HG02884 (cell line): ENCODE data around the gene SLC7A8.

Source experiments
- ATAC-seq: cut with Tn5 transposase; IDR thresholded peaks from one replicate; pipeline ENCODE4 v1.9.1; 2021; ENCODE audit warnings: mild to moderate bottlenecking, moderate library complexity; ENCODE audit not compliant: unreplicated experiment

The SLC7A8 gene

DNA sequence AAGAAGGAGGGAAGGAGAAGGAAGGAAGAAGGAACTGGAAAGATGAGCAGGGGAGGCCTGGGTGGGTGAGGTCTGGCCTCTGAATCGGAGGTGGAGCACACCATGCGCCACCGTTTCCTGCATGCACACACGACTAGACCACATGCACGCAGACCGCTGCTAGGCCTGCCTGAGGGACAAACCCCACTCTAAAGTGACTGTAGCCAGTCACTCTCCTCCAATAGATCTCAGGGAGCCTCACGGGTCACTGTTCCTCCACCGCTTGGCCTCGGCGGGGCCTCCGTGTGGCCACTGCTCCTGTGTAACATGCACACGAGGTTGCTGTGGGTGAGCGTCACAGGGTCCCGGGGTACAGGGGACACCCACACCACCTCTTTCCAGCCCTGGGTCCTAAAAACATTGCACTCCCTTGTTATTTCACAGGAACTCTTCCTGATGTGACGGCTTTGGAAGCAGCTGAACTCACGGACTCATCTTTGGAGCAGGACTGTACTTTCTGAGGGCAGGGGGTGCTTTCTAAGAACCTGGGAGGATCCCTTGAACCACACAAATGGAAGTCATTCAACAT is 46.8 kb downstream of the SLC7A8 start:
- no peak for ATAC-seq

DNA sequence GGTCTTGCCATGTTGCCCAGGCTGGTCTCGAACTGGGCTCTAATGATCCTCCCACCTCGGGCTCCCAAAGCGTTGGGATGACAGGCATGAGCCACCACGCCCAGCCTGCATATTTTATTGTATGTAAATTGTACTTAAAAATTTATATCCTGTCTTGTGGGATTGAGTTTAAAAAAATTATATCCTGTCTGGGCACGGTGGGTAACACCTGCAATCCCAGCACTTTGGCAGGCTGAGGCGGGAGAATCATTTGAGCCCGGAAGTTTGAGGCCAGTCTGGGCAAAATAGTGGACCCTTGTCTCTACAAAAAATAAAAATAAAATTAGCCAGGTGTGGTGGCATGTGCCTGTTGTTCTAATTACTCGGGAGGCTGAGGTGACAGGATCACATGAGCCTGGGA is 50.5 kb downstream of the SLC7A8 start:
- no peak for ATAC-seq

DNA sequence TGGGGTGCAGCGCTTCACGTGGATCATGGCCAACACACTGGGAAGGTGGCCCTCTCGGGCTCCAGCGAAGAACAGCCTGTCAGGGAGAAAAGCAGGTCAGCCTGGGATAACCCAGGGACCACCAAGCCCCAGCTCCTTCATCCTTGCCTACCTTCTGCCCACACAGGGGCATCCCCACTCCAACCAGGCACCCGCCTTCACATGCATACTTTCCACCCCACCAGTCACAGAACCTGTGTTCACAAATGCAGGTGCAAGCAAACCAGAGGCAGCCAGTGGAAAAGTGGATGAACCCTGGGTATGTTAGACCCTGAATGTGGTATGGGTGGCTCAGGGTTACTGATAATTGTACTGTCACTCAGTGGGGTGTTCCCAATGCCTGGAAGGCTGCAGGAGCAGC is 52.0 kb downstream of the SLC7A8 start:
- ATAC-seq = no peak

DNA sequence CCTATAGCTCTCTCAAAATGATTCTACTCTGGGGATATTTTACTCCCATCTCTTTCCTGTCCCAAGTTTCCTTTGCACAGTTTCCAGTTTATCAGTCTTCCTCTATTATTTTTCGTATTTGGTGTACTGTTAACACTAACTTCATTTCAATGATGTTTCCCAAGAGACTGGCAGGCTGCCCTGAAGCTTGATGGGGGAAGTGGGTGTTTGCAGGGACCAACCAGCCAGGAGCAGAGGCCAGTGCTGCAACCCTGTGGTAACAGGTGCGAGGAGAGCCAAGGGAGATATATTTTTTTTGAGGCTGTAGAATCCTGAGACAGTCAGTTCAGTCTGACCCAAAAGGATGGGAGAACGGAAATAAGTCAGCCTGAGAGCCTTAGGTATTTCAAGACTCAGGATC is 52.6 kb downstream of the SLC7A8 start:
- no peak for ATAC-seq

DNA sequence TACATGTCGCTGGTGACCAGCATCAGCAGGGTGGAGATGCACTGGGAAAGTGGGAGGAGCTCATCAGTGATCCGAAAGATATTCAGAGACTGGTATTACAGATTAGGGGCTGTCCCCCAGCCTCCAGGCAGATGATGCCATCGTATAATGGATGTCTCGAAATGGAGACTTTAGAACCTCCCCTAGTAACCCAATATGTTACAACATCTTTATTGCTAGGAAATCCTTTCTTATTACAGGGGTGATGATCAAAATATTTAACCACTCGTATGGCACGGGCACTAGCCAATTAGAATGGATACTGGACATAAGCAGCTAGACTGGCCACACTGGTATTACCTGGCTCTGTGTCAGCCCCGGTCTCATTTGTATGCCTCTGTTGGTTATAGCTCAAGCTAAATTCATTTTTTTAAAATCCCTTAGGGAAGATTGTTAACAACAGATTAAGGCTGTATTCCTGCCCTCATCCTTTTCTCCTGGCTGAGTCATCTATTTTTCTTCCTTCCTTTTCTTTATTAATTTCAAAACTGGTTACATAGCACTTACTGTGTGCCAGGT is 53.6 kb downstream of the SLC7A8 start:
- no peak for ATAC-seq

DNA sequence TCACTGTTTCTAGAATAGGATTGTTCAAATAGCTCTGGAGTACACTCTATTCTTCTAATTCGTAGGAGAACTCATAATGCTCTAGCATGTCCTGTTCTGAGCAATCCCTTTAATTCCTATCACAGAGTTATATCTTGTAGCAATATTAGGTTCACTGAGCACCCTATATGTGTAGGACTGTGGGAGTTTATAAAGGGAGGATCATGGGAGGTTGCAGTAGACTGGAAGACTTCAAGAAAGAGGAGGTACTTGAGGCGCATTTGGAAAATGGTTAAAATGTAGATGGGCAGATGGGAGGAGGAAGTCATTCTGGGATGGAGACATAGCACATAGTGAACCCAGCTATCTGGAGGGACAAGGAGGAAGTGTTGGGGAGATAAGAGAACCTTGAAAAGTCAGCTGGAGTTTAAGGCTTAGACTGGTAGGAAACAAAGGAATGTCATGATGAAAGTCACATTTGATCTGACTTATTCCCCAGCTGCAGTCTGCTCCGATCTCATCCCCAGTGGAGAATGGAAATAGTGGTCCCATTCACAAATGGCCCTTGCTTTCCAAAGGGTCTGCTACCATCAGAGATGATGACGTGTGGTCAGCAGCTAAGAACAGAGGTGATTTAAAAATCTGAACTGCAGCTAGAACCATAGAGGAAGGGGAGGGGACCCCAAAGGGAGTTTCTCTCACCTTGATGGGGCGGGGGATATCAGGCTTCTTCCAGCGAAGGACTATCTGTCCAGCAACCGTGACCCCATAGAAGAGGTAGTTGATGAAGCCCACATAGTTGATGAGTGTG is 54.3 kb downstream of the SLC7A8 start:
- ATAC-seq = no peak

DNA sequence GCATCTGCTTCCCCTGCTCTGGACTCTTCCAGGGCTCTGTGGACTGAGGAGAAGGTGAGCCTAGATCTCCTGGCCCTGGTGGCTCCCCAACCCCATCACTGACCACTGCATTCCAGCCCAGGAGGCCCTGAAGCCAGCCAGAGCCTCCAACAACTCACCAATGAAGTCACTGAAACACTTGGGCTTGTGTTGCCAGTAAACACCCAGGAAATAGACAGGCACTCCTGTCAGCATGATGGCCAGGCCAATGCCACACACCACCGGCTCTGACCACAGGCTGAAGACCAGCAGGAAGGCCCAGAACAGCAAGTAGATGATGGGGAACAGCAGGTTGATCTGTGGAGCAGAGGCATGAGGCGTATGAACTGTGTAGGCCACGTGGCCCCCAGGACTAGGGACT is 55.6 kb downstream of the SLC7A8 start:
- ATAC-seq = no peak

DNA sequence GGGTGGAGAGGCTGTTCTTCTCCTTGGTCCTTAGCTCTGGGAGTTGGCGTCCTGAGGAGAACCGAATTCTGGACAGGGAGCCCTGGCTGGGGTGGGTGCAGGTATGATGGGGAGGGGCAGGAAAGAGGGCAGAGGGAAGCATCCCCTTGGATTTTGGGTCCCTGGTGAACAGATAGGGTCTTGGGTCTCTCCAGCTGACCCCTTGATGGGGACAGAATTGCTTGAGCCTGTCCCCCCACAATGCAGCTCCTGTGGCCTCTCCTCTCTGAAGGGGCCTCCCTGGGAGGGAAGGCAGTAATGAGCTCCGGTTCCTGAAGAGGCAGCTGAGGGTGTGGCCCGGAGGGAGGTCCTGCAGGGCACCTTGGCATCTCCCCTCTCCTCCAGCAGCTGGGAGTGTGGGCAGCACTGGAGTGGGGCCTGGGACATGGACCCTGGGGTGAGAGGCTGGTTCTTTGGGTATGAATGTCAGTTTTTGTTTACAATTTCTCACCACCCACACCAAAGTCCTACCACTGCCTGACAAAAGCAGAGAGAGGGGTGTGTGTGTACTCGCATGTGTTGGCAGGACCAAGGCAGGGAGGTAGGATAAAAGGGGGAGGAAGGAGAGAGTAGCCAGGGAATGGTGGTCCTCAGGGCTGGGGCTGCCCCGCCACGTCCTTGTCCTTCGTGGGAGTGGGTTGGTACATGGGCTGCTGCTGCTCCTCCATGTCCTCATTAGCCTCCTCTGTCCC is 56.7 kb downstream of the SLC7A8 start:
- ATAC-seq = no peak

DNA sequence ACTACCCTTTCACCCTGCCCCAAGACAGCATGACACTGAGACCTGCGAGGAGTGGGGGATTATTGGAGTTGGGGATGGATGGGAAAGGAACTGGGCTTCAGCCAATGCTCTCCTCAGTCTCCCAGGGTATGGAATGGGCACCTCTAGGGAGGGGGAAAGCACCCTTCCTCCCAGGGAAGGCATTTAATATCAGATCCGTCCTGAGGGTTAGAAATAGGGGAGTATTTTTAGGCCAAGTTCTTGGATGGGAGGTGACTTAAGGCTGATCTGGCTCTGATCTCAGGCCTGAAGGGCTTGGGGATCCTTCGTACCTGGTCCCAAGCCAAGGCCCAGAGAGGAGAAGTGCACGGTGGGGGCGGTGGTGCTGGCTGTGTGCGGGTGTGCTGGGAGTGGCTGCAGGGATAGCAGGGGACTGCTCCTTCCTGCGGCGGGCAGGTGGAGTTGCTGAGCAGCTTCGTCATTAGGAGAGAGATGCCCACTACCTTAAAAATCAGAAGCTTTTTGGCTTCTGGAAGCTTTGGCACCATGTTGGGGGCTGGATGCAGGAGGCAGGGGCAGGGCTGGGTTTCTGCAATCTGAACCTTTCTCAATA is 57.4 kb downstream of the SLC7A8 start:
- no peak for ATAC-seq

DNA sequence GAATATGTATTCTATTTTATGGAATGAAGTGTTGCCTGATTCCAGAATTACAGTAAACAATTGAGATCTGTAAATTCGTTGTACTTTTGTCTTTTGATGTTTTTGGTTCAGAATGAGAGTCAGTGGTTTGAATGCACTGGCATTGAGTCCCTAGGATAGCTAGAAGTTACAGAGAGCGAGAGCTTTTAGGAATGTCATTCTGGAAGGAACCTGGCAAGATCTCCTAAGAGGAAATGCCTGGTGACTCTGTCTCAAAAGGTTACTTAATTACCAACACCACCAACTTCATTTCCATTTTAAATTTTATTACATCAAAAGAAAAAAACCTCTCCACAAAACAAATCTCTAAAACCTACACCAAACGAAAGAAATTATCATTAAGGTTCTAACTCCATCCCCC is 58.4 kb downstream of the SLC7A8 start:
- ATAC-seq = no peak

DNA sequence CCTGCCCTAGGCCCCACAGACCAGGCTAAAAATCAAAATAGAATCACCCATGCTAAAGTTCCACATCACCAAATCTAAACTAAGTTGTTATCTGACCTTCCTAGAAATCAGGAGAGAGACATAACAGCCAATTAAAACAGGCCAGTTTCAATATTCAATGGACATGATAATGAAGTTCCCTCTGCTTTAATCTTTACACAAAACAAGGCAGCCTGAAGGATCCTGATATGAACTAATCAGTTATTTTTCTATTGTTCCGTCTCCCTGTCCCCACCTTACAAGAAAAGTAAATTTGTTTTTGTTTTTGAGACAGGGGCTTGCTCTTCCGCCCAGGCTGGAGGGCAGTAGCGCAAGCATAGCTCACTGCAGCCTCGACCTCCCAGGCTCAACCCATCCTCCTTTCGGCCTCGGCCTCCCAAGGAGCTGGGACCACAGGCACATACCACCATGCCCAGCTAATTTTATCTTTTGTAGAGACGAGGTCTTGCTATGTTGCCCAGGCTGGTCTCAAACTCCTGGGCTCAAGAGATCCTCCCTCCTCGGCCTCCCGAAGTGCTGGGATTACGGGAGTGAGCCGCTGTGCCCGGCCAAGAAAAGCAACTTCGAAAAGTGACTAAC is 59.0 kb downstream of the SLC7A8 start:
- no peak for ATAC-seq

DNA sequence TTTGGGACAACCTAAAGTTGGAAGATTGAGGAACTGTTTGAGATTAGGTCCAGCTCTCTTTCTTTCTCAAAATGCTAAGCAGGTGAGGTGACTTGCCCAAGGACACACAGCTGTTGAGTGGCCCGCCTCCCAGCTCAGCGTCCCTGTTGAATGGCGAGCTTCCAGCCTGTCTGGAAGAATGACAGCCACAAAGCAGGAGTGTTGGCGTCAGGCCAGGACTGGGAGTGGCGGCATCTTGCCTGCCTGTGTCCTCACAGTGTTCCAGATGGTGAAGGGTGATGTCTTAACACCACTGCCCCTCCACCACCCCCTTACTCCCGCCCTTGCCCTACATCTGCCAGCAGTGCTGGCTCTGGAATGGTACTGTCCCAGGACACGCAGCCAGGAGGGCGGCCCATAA is 60.0 kb downstream of the SLC7A8 start:
- no peak for ATAC-seq

DNA sequence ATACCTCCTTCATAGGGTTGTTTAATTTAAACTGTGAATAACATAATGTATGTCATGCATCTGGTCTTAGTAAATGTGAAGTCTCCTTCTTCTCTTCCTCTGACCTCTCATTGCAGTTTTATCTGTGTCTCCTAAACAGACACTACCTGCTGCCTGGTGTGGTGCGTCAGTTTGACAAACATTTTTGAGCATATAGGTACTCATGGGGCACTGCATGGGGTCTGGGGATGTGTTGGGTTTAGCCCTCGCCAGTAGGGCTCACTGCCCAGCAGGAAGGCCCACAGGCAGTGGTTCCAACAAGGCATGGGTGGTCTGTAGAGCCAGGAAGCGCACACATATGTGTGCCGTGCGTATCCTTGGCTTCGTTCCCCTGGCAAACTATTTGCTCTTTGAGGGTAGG is 61.4 kb downstream of the SLC7A8 start:
- no peak for ATAC-seq

DNA sequence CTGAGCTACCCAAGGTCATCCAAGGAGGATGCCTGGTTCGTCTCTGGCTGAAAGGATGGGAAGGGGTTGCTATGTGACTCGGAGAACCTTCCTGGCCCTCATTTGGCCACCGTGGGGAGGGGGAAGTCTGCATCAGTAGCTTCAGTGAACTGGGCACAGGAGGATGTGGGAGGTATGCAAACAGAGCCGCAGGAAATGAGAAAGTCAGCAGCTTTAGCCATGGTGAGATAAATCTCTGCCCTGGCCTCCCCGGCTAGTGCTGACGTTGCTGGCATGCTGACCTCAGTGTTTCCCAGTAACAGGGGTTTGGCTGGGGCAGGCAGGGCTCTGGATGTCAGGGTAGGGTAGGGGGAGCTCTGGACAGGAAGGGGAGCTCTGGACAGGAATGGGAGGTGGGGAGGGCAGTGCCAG is 62.1 kb downstream of the SLC7A8 start:
- ATAC-seq = no peak

DNA sequence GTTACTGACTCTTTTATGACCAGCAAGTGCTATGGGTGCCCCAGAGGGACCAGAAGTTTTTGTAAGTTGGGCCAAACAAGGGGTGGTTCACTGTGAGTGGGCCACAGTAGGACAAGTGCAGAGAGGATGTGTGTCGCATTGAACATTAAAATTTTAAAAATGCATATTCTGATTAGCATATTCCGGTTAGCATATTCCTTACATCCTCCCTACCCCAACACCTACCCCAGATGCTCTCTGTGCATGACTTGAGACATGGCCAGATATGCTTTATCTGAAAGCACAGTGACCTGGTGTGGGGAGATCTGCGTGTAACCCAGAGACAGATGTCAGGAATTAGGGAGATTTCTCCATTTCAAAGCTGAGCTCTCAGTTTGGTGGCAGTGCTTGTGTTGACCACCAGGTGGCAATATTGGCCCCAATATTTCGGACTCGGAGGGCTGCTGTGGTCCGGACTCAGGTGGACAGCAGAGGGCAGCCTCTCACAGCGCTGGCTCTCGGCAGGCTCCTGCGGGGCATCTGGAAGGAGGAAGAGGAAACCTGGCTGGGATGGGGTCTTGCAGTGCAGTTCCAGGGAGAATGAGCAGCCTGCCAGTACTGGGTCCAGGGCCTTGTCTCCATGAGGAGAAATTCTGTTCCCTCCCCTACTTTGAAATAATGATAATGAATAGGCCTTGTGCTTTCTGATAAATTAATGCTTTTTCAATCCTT is 62.8 kb downstream of the SLC7A8 start:
- ATAC-seq = no peak

DNA sequence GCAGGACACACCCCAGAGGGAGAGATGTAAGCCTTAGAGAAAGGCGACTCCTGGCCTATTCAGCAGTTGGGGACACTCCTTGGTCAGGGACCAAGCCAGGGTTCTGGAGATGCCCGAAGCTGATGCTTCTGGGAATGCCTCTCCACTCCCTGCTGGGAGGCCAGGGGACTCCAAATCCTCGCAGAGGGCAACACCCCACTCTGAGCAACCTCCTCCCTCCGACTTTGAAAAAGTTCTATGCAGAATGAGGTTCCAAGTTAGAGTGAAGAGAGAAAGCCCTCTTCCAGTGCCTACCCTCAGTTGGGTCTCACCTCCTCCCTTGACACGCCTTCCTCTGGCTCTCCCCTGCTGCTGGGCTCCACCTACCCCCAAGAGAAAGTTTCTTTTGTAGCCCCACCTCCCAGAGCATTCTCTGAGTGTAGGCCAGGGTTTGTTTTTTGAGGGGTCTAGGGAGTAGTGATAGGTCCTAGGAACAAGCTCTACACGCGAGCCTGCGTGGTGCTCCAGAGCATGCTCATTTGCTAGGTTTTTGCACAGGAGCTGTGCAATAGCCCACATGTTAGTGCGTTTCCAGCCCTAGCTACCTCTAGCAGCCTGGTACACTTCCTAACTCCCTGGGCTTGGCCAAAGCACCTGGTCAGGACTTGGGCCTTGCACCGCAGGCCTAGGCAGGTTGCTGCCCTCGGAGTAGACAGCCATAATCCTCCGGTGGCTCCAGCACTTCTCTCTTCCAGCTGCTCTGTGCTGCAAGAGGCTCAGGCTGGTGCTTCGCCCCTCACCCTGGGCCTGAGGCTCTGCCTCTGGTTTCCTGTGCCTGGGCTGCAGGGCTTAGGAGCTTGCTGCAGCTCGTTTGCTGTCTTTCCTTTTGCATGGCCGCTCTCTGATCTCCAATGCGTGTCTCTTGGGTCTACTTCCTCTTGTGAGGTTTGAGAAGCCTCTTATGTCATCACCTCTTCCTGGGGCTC is 63.8 kb downstream of the SLC7A8 start:
- no peak for ATAC-seq

DNA sequence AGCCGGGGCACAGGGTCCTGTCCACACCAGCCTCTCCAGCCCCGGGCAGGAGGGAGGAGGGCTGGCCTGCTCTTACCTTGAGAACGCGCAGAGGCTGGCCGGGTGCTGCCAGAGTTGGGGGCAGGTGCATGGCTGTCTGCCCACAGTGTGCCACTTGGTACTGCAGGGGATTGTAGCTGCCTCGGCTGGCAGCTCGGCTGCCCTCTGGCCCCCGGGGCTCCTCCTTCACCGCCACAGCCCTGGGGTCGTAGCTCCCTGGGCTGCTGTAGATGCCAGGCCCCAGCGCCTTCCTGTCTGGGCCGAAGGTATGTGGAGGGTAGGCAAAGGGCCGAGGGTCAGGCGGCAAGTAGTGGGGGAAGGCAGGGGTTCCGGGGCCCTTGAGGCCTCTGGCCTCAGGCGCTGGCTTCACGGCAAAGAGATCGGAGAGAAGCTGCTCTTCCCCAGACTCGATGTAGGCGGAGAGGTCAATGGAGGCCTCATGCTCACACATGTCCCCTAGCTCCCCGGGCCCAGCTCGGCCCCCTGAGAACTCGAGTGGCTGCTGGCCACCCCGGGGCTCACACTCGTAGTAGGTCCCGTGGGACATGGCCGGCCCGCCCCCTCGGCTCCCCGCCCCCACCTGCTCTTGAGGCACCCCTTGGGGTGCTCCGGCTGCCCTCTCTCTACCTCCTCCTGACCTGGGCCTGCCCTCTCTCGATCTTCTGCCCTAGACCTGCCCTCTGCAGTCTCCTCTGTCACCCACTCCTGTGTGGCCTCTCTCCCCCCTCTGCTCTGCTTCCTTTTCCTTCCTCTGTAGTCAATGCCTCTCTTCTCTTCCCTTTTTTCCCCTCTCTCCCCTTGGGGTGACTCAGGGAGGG is 64.7 kb downstream of the SLC7A8 start, which contains the start of gene CEBPE:
Gene CEBPE, minus strand, starts transcription at position 750 of the 857 bp plus-strand sequence. Its CDS starts 164 bp downstream, at position 586.
- no peak for ATAC-seq

DNA sequence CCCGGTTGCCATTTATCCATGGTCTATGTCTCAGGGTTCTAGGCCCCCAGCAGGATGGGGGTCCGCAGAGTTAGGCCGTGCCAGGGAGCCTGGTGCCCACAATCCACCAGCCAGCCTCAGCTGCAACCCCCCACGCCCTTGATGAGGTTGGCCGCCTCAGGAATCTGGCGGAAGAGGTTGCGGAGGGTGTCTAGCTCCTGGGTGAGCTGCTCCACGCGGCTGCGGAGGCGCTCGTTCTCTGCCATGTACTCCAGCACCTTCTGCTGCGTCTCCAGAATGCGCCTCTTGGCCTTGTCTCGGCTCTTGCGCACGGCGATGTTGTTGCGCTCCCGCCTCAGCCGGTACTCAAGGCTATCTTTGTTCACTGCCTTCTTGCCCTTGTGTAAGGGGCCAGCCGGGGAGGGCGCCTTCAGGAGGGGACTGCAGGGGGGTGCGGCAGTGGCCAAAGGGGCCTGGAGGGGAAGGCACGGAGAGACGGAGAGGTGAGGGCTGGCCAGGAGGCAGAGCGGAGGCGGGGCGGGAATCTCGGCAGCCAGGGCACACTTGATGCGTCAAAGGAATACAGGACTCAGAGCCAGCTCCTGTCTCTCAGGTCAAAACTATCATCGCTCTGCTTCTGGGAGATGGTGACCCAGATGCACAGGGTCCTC is 66.0 kb downstream of the SLC7A8 start:
- no peak for ATAC-seq
